ENCODE results near the gene HSBP1. TPM values are rescaled to one million over a fixed set of nuclear protein-coding genes. Genes with fewer than 3 reads are reported as not detected.

HSBP1 gene
- total RNA-seq, 1 experiment from 2014 or later, result 235 TPM

- DNase-seq, result no peak
- Mint-ChIP-seq H3K27ac (ENCODE audit: unreplicated experiment) (no peak overlapping the region), H3K4me3 (ENCODE audit: unreplicated experiment) (no peak overlapping the region), H3K9me3 (ENCODE audit: unreplicated experiment) (no peaks in the 10 kb centered on the region), H3K27me3 (ENCODE audit: insufficient read depth, unreplicated experiment) (peaks cover 32% of the 10 kb centered on the region), H3K4me1 (ENCODE audit: low read depth, unreplicated experiment) (no peaks in the 10 kb centered on the region), H3K36me3 (ENCODE audit: insufficient read depth, unreplicated experiment) (no peaks in the 10 kb centered on the region)
- no peak for TF ChIP-seq CTCF (IDR thresholded peaks at IDR 0.05; ENCODE audit: insufficient read depth in 1 of 2, low read depth in 1 of 2, low read length in 1 of 2, severe bottlenecking in 1 of 2, unreplicated experiment in 1 of 2)
- ChIA-PET POLR2A (no interaction called here), CTCF (no interaction called here)
- Histone ChIP-seq H3K4me1 (no peaks in the 10 kb centered on the region), H3K4me3 (ENCODE audit: low read depth, low read length) (no peak overlapping the region), H3K36me3 (ENCODE audit: control insufficient read depth, insufficient read depth, low read length) (no peaks in the 10 kb centered on the region), H3K9me3 (0 out of 2 replicates have a peak, but pooled peaks cover 3% of the 10 kb centered on the region), H3K27me3 (replicated peaks; ENCODE audit: control insufficient read depth, insufficient read depth, low read length) (no peaks in the 10 kb centered on the region)
- intact Hi-C loops (cut with micrococcal nuclease; ENCODE audit: unreplicated experiment), result no loop called here
- no TSS peak for BruUV-seq (replicated peaks)
Observed at GRCh38 chr16:83863682-83864081, 55.9 kb downstream of the HSBP1 start.

Other genes with a start within 250 kb of the HSBP1 start
- 8.7 and 9.0 TPM in 2 replicates for gene MLYCD, start 91.1 kb downstream of the HSBP1 start, total RNA-seq (2022)
- gene OSGIN1, start 145.3 kb downstream of the HSBP1 start, total RNA-seq (2022), result 18.6 and 21.8 TPM in 2 replicates
- gene NECAB2, start 160.3 kb downstream of the HSBP1 start, total RNA-seq (2022), result 0.68 and 0.79 TPM in 2 replicates
- 0.79 and 2.1 TPM in 2 replicates for gene SLC38A8, start 234.8 kb downstream of the HSBP1 start, total RNA-seq (2022)

All from Caco-2 (cell line).